Left cardiac atrium (tissue), 4 donors: Measurements from ENCODE around the gene KANK4. TPM values are rescaled to one million over a fixed set of nuclear protein-coding genes. Genes with fewer than 3 reads are reported as not detected.

Experiments used
- ATAC-seq, 2 donors: fragments of 200-7000 bp; cut with Tn5 transposase; one replicate each; pipeline ENCODE4 v1.9.1; 2020; ENCODE audit warnings: mild to moderate bottlenecking in 2 of 2, moderate library complexity in 2 of 2
- DNase-seq: peaks from one replicate; pipeline ENCODE4 v3.0.0-alpha.2; 2020
- intact Hi-C, 2 donors: fragments of 100-400 bp; cut with DNase I; formaldehyde crosslinking; loops; one replicate each; pipeline versions ENCODE4 v1.14.1 to v1.15.1; 2022 to 2023
- long read RNA-seq: library from polyadenylated mRNA; unstranded; transcript quantifications from one replicate; pipeline ENCODE4 v2.0.0, GENCODE V29; 2021
- total RNA-seq, 2 donors: library from RNA; stranded (reverse); fragmentation: NEBNext Ultra II Directional; extraction: Animal tissue kit (Norgen Biotek cat#: 25700); gene quantifications; one replicate each; pipeline ENCODE4 v1.2.1, GENCODE V29; 2021
- donor health status: DM: no; HTN: yes; CAD: no.
- donor health status: DM: no; HTN: yes; CAD: no; lungs with severe emphysema.
- donor health status: DM: yes; HTN: yes; CAD: no.
- donor health status: Dilated cardiomyopathy.

KANK4 gene
- 1 to 10 TPM; 1.4 to 4.0 TPM for total RNA-seq
- long read RNA-seq, partial matches to known transcripts = 0 of 1 reads
- long read RNA-seq, other reads (novel, unspliced or antisense) = 0 of 1 reads

GRCh38 chr1:62318756-62319544 is at the start of gene KANK4:
Gene KANK4, minus strand, starts transcription at chr1:62319434. Its CDS starts 37,870 bp downstream, at chr1:62281564.
- intact Hi-C loops = no loop called here
- DNase-seq = no peak

GRCh38 chr1:62368989-62369388 is 49.8 kb upstream of the KANK4 start:
- intact Hi-C loops = no loop called here
- DNase-seq (no peak), ATAC-seq (no peak)

More at GRCh38 chr1:62318756-62319544, at the start of gene KANK4:
- ATAC-seq = peak; percentile 70 to 80

GRCh38 chr1:62367005-62367557 is 47.8 kb upstream of the KANK4 start:
- no peak for DNase-seq

GRCh38 chr1:62364721-62365120 is 45.5 kb upstream of the KANK4 start:
- intact Hi-C loops = no loop called here
- no peak for ATAC-seq
- no peak for DNase-seq

More at GRCh38 chr1:62367005-62367557, 47.8 kb upstream of the KANK4 start:
- intact Hi-C loops = no loop called here
- ATAC-seq = no peak

GRCh38 chr1:62362926-62363325 is 43.7 kb upstream of the KANK4 start:
- intact Hi-C loops = no loop called here
- ATAC-seq (no peak), DNase-seq (no peak)

GRCh38 chr1:62362061-62362917 is 43.1 kb upstream of the KANK4 start:
- ATAC-seq = no peak
- intact Hi-C loops = no loop called here
- DNase-seq = no peak

GRCh38 chr1:62361431-62361830 is 42.2 kb upstream of the KANK4 start:
- intact Hi-C loops = no loop called here
- no peak for DNase-seq
- ATAC-seq = no peak

- intact Hi-C loops = no loop called here
- ATAC-seq (no peak), DNase-seq (no peak)
These were observed 39.6 kb upstream of the KANK4 start for GRCh38 chr1:62358665-62359373.

GRCh38 chr1:62357916-62358315 is 38.7 kb upstream of the KANK4 start:
- ATAC-seq (no peak), DNase-seq (no peak)
- intact Hi-C loops = no loop called here

- peak in 1 of 2 donors; percentile 77 for ATAC-seq
- intact Hi-C loops = no loop called here
- no peak for DNase-seq
These were observed 37.1 kb upstream of the KANK4 start for GRCh38 chr1:62356257-62356835.

GRCh38 chr1:62355095-62355494 is 35.9 kb upstream of the KANK4 start:
- intact Hi-C loops = no loop called here
- ATAC-seq (peak in 1 of 2 donors; percentile 19), DNase-seq (no peak)

GRCh38 chr1:62353853-62354252 is 34.6 kb upstream of the KANK4 start:
- DNase-seq = no peak
- intact Hi-C loops = no loop called here
- no peak for ATAC-seq

- intact Hi-C loops = no loop called here
- ATAC-seq (no peak), DNase-seq (no peak)
These were observed 33.2 kb upstream of the KANK4 start for GRCh38 chr1:62352387-62352786.

GRCh38 chr1:62349470-62350233 is 30.4 kb upstream of the KANK4 start:
- ATAC-seq = no peak
- no peak for DNase-seq
- intact Hi-C loops = no loop called here

GRCh38 chr1:62346886-62347285 is 27.7 kb upstream of the KANK4 start:
- intact Hi-C loops = no loop called here
- no peak for ATAC-seq
- DNase-seq = no peak

GRCh38 chr1:62343911-62344310 is 24.7 kb upstream of the KANK4 start:
- DNase-seq = no peak
- ATAC-seq = no peak
- intact Hi-C loops = no loop called here

- DNase-seq (no peak), ATAC-seq (no peak)
- intact Hi-C loops = no loop called here
These were observed 23.0 kb upstream of the KANK4 start for GRCh38 chr1:62342270-62342669.

GRCh38 chr1:62341615-62342014 is 22.4 kb upstream of the KANK4 start:
- DNase-seq = no peak
- intact Hi-C loops = no loop called here
- ATAC-seq = no peak
